ENCODE measurements around the gene VAT1L. TPM values are rescaled to one million over a fixed set of nuclear protein-coding genes. Genes with fewer than 3 reads are reported as not detected.
A peak's percentile ranks its signal among the peaks of the same experiment; 100 is the strongest.

Gene VAT1L
- polyA plus RNA-seq, 1 of the 3 experiments (the other 2 are of a cell fraction), result 52.5 TPM

GRCh38 chr16:77833921-77834634, 45.7 kb downstream of the VAT1L start (continued):
- TF ChIP-seq PBX3 (IDR thresholded peaks at IDR 0.05) (peak; percentile 41; the same call in 1 of the 2 replicates), FOXM1 (IDR thresholded peaks at IDR 0.05; ENCODE audit: low read depth) (no peak), MXI1 (IDR thresholded peaks at IDR 0.05; ENCODE audit: low read depth, low read length) (no peak), NFIC (IDR thresholded peaks at IDR 0.05; ENCODE audit: borderline replicate concordance) (peak; percentile 39; the same call in 1 of the 2 replicates), GABPA (IDR thresholded peaks at IDR 0.05; ENCODE audit: low read depth) (peak; percentile 33; the same call in 1 of the 2 replicates), RAD21 (IDR thresholded peaks at IDR 0.05; ENCODE audit: low read length) (no peak), RFX5 (IDR thresholded peaks at IDR 0.05; ENCODE audit: low read length) (no peak), YY1 (IDR thresholded peaks at IDR 0.05; ENCODE audit: low read depth) (peak; percentile 32; the same call in 1 of the 2 replicates), EZH2phosphoT487 (IDR thresholded peaks at IDR 0.05; ENCODE audit: borderline replicate concordance, low read depth) (no peak), MEF2A (IDR thresholded peaks at IDR 0.05; ENCODE audit: borderline replicate concordance, low read depth) (no peak)

GRCh38 chr16:77834635-77835540, 46.5 kb downstream of the VAT1L start:
- H2AFZ ChIP-seq (ENCODE audit: low read depth), result peak overlapping the region; percentile 36; the same call in 1 of the 2 replicates
- 0 out of 2 replicates have a peak, but pooled peaks cover 3% of the 10 kb centered on the region for H3K79me2 ChIP-seq (ENCODE audit: insufficient read depth)
- H3F3A ChIP-seq (replicated peaks; ENCODE audit: insufficient read depth), result peaks cover 19% of the 10 kb centered on the region
- peak overlapping the region; percentile 77 for H3K4me2 ChIP-seq
- no peaks in the 10 kb centered on the region for H3K9me2 ChIP-seq
- no peaks in the 10 kb centered on the region for H4K20me1 ChIP-seq (ENCODE audit: insufficient read depth)
- H3K4me1 ChIP-seq (ENCODE audit: control insufficient read depth in 1 of 2, insufficient read depth in 2 of 2, low read depth in 1 of 2, low read length in 1 of 2), result peaks cover 3 to 22% of the 10 kb centered on the region in 2 experiments; a peak in 3 of 4 replicates
- ChIA-PET POLR2A (no interaction called here), CTCF (no interaction called here)
- peak overlapping the region; percentile 83 for H3K9ac ChIP-seq
- no peaks in the 10 kb centered on the region for H3K9me3 ChIP-seq
- H3K4me3 ChIP-seq (ENCODE audit: low read depth in 2 of 2, low read length in 1 of 2), result 0 out of 4 replicates have a peak overlapping the region, but pooled peaks of 1 of the 2 experiments have one; percentile 17
- no peaks in the 10 kb centered on the region for H3K36me3 ChIP-seq (replicated peaks in 1 of 2; ENCODE audit: control insufficient read depth in 1 of 2, insufficient read depth in 2 of 2, low read length in 1 of 2)
- no peaks in the 10 kb centered on the region for H3K27me3 ChIP-seq (ENCODE audit: insufficient read depth)
- H3K27ac ChIP-seq (ENCODE audit: low read depth in 2 of 2, low read length in 1 of 2), result peak overlapping the region; percentile 81 to 99; a peak in 3 of 4 replicates
- peak; percentile 32 for DNase-seq
- WGBS (ENCODE audit: low lambda C conversion rate), result 29% methylated on average over 6 of the region's 6 CpGs
- TF ChIP-seq POLR2AphosphoS5 (IDR thresholded peaks at IDR 0.05; ENCODE audit: low read depth, low read length) (no peak), MAX (IDR thresholded peaks at IDR 0.05; ENCODE audit: low read depth) (peak; percentile 91), CHD2 (IDR thresholded peaks at IDR 0.05; ENCODE audit: low read length, partially characterized antibody) (no peak), MXI1 (IDR thresholded peaks at IDR 0.05; ENCODE audit: low read depth, low read length) (no peak), EZH2phosphoT487 (IDR thresholded peaks at IDR 0.05; ENCODE audit: borderline replicate concordance, low read depth) (no peak), GABPA (IDR thresholded peaks at IDR 0.05; ENCODE audit: low read depth) (no peak), CTCF (IDR thresholded peaks at IDR 0.05) (no peak), MEF2A (IDR thresholded peaks at IDR 0.05; ENCODE audit: borderline replicate concordance, low read depth) (0 out of 2 replicates have a peak, but pooled peaks have one; percentile 34), TAF1 (IDR thresholded peaks at IDR 0.05; ENCODE audit: borderline replicate concordance, low read depth, low read length) (no peak; the same call in 1 of the 2 replicates), PBX3 (IDR thresholded peaks at IDR 0.05) (peak; percentile 97), SMC3 (IDR thresholded peaks at IDR 0.05; ENCODE audit: low read depth, low read length) (no peak), GATA2 (CRISPR knock-in tag; IDR thresholded peaks at IDR 0.05) (no peak), REST (IDR thresholded peaks at IDR 0.05; ENCODE audit: low read depth, low read length) (peak; percentile 67; the same call in 1 of the 2 replicates)
